PC-3 (cell line): Measurements from ENCODE around the gene NFAM1. TPM values are rescaled to one million over a fixed set of nuclear protein-coding genes. Genes with fewer than 3 reads are reported as not detected.

ENCODE experiments used
- ATAC-seq: fragments of 200-7000 bp; cut with Tn5 transposase; 2 replicates; pipeline ENCODE4 v1.9.1; 2020; ENCODE audit warnings: mild to moderate bottlenecking, moderate library complexity
- BruUV-seq: library from RNA; stranded (reverse); fragments of 400-500 nt; replicated peaks from 2 replicates; lab custom pipeline; 2021; lab: Mats Ljungman, UMichigan
- CTCF ChIA-PET: fragments of 300-600 bp; sonication (Branson Sonifier 250); formaldehyde crosslinking; loops from one replicate; lab custom pipeline; 2022; ENCODE audit warnings: antibody characterized with exemption; lab: Charles Lee
- POLR2A ChIA-PET: fragments of 300-600 bp; sonication (Branson Sonifier 250); formaldehyde crosslinking; loops from one replicate; lab custom pipeline; 2022; ENCODE audit warnings: antibody characterized with exemption; ENCODE audit not compliant: unreplicated experiment; lab: Charles Lee
- DNase-seq: peaks from one replicate; pipeline ENCODE4 v3.0.0-alpha.2; 2015
- H2AFZ ChIP-seq: fragments of 300-600 bp; sonication (generic); 2 replicates; pipeline ENCODE4 v1.6.0; 2016; ENCODE audit warnings: antibody characterized with exemption, low read length
- H3F3A ChIP-seq: fragments of 300-600 bp; sonication (generic); one replicate; pipeline ENCODE4 v1.6.0; 2017; ENCODE audit warnings: antibody characterized with exemption, low read length, control low read depth, mild to moderate bottlenecking; ENCODE audit not compliant: unreplicated experiment
- H3K27ac ChIP-seq: fragments of 300-600 bp; sonication (generic); 2 replicates; pipeline ENCODE4 v1.5.1; 2016; ENCODE audit warnings: mild to moderate bottlenecking, low read length
- H3K27me3 ChIP-seq: fragments of 300-600 bp; sonication (generic); 2 replicates; pipeline ENCODE4 v1.6.1; 2016; ENCODE audit warnings: low read length, mixed read lengths
- H3K36me3 ChIP-seq: fragments of 300-600 bp; sonication (generic); 2 replicates; pipeline ENCODE4 v1.6.1; 2016; ENCODE audit warnings: low read depth, mixed run types, low read length, mixed read lengths
- H3K4me1 ChIP-seq: fragments of 300-600 bp; sonication (generic); 2 replicates; pipeline ENCODE4 v1.5.1; 2016; ENCODE audit warnings: low read length; ENCODE audit not compliant: insufficient read depth
- H3K4me2 ChIP-seq: fragments of 300-600 bp; sonication (generic); 2 replicates; pipeline ENCODE4 v1.6.0; 2016; ENCODE audit warnings: low read length
- H3K4me3 ChIP-seq: fragments of 300-600 bp; sonication (generic); 2 replicates; pipeline ENCODE4 v1.5.1; 2016; ENCODE audit warnings: mild to moderate bottlenecking, low read length, mixed read lengths
- H3K79me2 ChIP-seq: fragments of 300-600 bp; sonication (generic); 2 replicates; pipeline ENCODE4 v1.6.1; 2017; ENCODE audit warnings: low read length, mixed read lengths
- H3K9ac ChIP-seq: fragments of 300-600 bp; sonication (generic); 2 replicates; pipeline ENCODE4 v1.6.0; 2016; ENCODE audit warnings: mild to moderate bottlenecking, low read length
- H3K9me2 ChIP-seq: fragments of 300-600 bp; sonication (generic); replicated peaks from 2 replicates; pipeline ENCODE4 v1.6.1; 2016; ENCODE audit warnings: mixed run types, low read length, mixed read lengths
- H3K9me3 ChIP-seq: fragments of 300-600 bp; sonication (generic); 2 replicates; pipeline ENCODE4 v1.6.1; 2016; ENCODE audit warnings: low read length, mixed read lengths
- H4K20me1 ChIP-seq: fragments of 300-600 bp; sonication (generic); 2 replicates; pipeline ENCODE4 v1.6.1; 2016; ENCODE audit warnings: low read length, mixed read lengths
- CTCF ChIP-seq: fragments of 300-600 bp; sonication (generic); conservative IDR thresholded peaks from 2 replicates; pipeline ENCODE4 v1.5.1; 2017; ENCODE audit warnings: antibody characterized with exemption, low read depth, mild to moderate bottlenecking, low read length
- EZH2 ChIP-seq: fragments of 300-600 bp; sonication (generic); IDR thresholded peaks from one replicate; pipeline ENCODE4 v1.6.1; 2017; ENCODE audit warnings: antibody characterized with exemption, mild to moderate bottlenecking, low read length; ENCODE audit not compliant: unreplicated experiment
- EZH2phosphoT487 ChIP-seq: fragments of 300-600 bp; sonication (generic); IDR thresholded peaks from 2 replicates; pipeline ENCODE4 v1.6.1; 2018; ENCODE audit warnings: mild to moderate bottlenecking, antibody characterized with exemption, low read length, borderline replicate concordance
- intact Hi-C: fragments of 100-400 bp; cut with micrococcal nuclease; formaldehyde crosslinking; loops from 2 replicates; pipeline ENCODE4 v1.9.0; 2023
- total RNA-seq: library from RNA; depleted of rRNA; stranded (reverse); fragments of >200 nt; gene quantifications from 2 replicates; pipeline ENCODE4 v1.2.3, GENCODE V29; 2014

NFAM1 gene
- total RNA-seq, 1 experiment from 2014 or later = 0.11 TPM

GRCh38 chr22:42396621-42397331 is 35.4 kb downstream of the NFAM1 start:
- Histone ChIP-seq H3K4me2 (no peak overlapping the region), H3K27ac (no peak overlapping the region), H3K79me2 (no peaks in the 10 kb centered on the region), H4K20me1 (no peaks in the 10 kb centered on the region), H3K36me3 (no peaks in the 10 kb centered on the region), H3K4me1 (no peaks in the 10 kb centered on the region), H2AFZ (no peak overlapping the region), H3K4me3 (no peak overlapping the region), H3K9me2 (no peaks in the 10 kb centered on the region), H3K27me3 (no peaks in the 10 kb centered on the region), H3K9me3 (no peaks in the 10 kb centered on the region), H3F3A (no peaks in the 10 kb centered on the region), H3K9ac (no peak overlapping the region)
- CTCF ChIA-PET = interaction anchor here (0.7 kb wide), 1 partner anchor 62 kb away, joined by 4 read pairs; no protein-coding TSS in a partner anchor
- TF ChIP-seq EZH2phosphoT487 = no peak
- no peak for TF ChIP-seq EZH2
- peak; percentile 18; the same call in 1 of the 2 replicates for TF ChIP-seq CTCF
- ATAC-seq (0 out of 2 replicates have a peak, but pooled peaks have one; percentile 20), DNase-seq (no peak)
- POLR2A ChIA-PET = no interaction called here
- intact Hi-C loops = no loop called here
- no TSS peak for BruUV-seq

- no peak for TF ChIP-seq EZH2phosphoT487
- no peak for TF ChIP-seq EZH2
- no peak for TF ChIP-seq CTCF
- intact Hi-C loops = no loop called here
- CTCF ChIA-PET = no interaction called here
Observed at GRCh38 chr22:42389143-42389542, 43.1 kb downstream of the NFAM1 start.

More at GRCh38 chr22:42389143-42389542, 43.1 kb downstream of the NFAM1 start:
- Histone ChIP-seq H3K9me3 (no peaks in the 10 kb centered on the region), H3K4me1 (no peaks in the 10 kb centered on the region), H3K9ac (no peak overlapping the region), H3K27me3 (no peaks in the 10 kb centered on the region), H2AFZ (no peak overlapping the region), H3F3A (no peaks in the 10 kb centered on the region), H3K36me3 (no peaks in the 10 kb centered on the region), H3K4me3 (no peak overlapping the region), H3K9me2 (no peaks in the 10 kb centered on the region), H3K79me2 (no peaks in the 10 kb centered on the region), H4K20me1 (no peaks in the 10 kb centered on the region), H3K27ac (no peak overlapping the region), H3K4me2 (no peak overlapping the region)
- DNase-seq (no peak), ATAC-seq (no peak)
- BruUV-seq = no TSS peak
- POLR2A ChIA-PET = no interaction called here
